HepG2 (cell line): Measurements from ENCODE around the gene FMNL2. TPM values are rescaled to one million over a fixed set of nuclear protein-coding genes. Genes with fewer than 3 reads are reported as not detected.
A peak's percentile ranks its signal among the peaks of the same experiment; 100 is the strongest.

ENCODE experiments used
- ATAC-seq: fragments of 200-7000 bp; cut with Tn5 transposase; 3 replicates; pipeline ENCODE4 v1.9.1; 2020; ENCODE audit warnings: mild to moderate bottlenecking, moderate library complexity
- BruUV-seq: library from RNA; stranded (reverse); fragments of 400-500 nt; replicated peaks from 2 replicates; lab custom pipeline; 2021; lab: Mats Ljungman, UMichigan
- CTCF ChIA-PET: fragments of 300-600 bp; formaldehyde crosslinking; extraction: SDS; loops from one replicate; lab custom pipeline; 2021; ENCODE audit warnings: low total read pairs, inconsistent platforms, low intra/inter-chr PET ratio; lab: Yijun Ruan, JAX
- POLR2A ChIA-PET: fragments of 350-600 bp; sonication (Branson Sonifier 250); formaldehyde crosslinking; loops from one replicate; lab custom pipeline; 2020; ENCODE audit warnings: antibody characterized with exemption, inconsistent platforms; lab: Yijun Ruan, JAX
- DNase-seq: peaks from one replicate; pipeline ENCODE4 v3.0.0-alpha.2; 2015; ENCODE audit warnings: low spot score
- FAIRE-seq: peaks from 3 replicates; lab custom pipeline; 2011; peaks lifted over from hg19 to GRCh38; lab: Jason Lieb, UNC
- H2AFZ ChIP-seq: one replicate; pipeline ENCODE4 v1.6.1; 2011; ENCODE audit warnings: low read length, inconsistent platforms
- H3K27ac ChIP-seq: fragments of 300-600 bp; 3 replicates; pipeline ENCODE4 v1.8.0; 2011; ENCODE audit warnings: mixed run types, mild to moderate bottlenecking, mixed read lengths, low read length, inconsistent platforms; ENCODE audit not compliant: insufficient read depth; ENCODE audit errors: extremely low read length
- H3K27me3 ChIP-seq, 2 experiments: fragments of 200-600 bp in 1 of 2; 2 replicates in 1 of 2; 3 replicates in 1 of 2; pipeline versions ENCODE4 v1.6.0 to v1.8.0; 2011; ENCODE audit warnings: low read length in 2 of 2, mild to moderate bottlenecking in 2 of 2, moderate library complexity in 2 of 2, inconsistent platforms in 1 of 2; ENCODE audit not compliant: insufficient read depth in 2 of 2, control insufficient read depth in 1 of 2
- H3K36me3 ChIP-seq, 2 experiments: fragments of 200-600 bp in 1 of 2; replicated peaks in 1 of 2; 2 replicates in 1 of 2; 3 replicates in 1 of 2; pipeline versions ENCODE4 v1.5.1 to v1.8.0; 2011; ENCODE audit warnings: low read length in 2 of 2, inconsistent platforms in 1 of 2; ENCODE audit not compliant: insufficient read depth in 2 of 2, control insufficient read depth in 1 of 2
- H3K4me1 ChIP-seq: 2 replicates; pipeline ENCODE4 v1.5.1; 2012; ENCODE audit warnings: low read length, inconsistent platforms; ENCODE audit not compliant: insufficient read depth
- H3K4me2 ChIP-seq: 2 replicates; pipeline ENCODE4 v1.6.0; 2011; ENCODE audit warnings: low read depth, low read length, inconsistent platforms
- H3K4me3 ChIP-seq, 3 experiments: fragments of 200-600 bp in 1 of 3; sonication (generic), shearing (Covaris generic) in 1 of 3; replicated peaks in 1 of 3; 2 replicates each; pipeline ENCODE4 v1.5.1; 2011 to 2016; ENCODE audit warnings: low read length in 3 of 3, inconsistent platforms in 2 of 3, low read depth in 2 of 3, mild to moderate bottlenecking in 2 of 3, control low read depth in 1 of 3, mixed read lengths in 1 of 3; ENCODE audit not compliant: insufficient read depth in 1 of 3
- H3K79me2 ChIP-seq: one replicate; pipeline ENCODE4 v1.6.1; 2011; ENCODE audit warnings: low read length, inconsistent platforms; ENCODE audit not compliant: insufficient read depth
- H3K9ac ChIP-seq: 2 replicates; pipeline ENCODE4 v1.6.0; 2011; ENCODE audit warnings: mild to moderate bottlenecking, low read depth, low read length, inconsistent platforms; ENCODE audit not compliant: insufficient read depth
- H3K9me3 ChIP-seq: 2 replicates; pipeline ENCODE4 v1.5.1; 2012; ENCODE audit warnings: mild to moderate bottlenecking, low read length
- H4K20me1 ChIP-seq: 2 replicates; pipeline ENCODE4 v1.6.0; 2011; ENCODE audit warnings: inconsistent platforms, mild to moderate bottlenecking, low read length, moderate library complexity; ENCODE audit not compliant: insufficient read depth
- NFE2L2 ChIP-seq: fragments of 150-350 bp; IDR thresholded peaks from 2 replicates; pipeline ENCODE4 v1.6.1; 2014; ENCODE audit warnings: low read length
- RBM22 ChIP-seq: fragments of 200-400 bp; formaldehyde crosslinking; optimal IDR thresholded peaks from 2 replicates; pipeline ENCODE3; 2017; ENCODE audit warnings: mild to moderate bottlenecking, low read length, moderate library complexity
- ZFP37 ChIP-seq: sonication (generic); formaldehyde crosslinking; IDR thresholded peaks from 2 replicates; pipeline ENCODE4 v1.4.0; 2020; ENCODE audit warnings: missing genetic modification reagents, borderline replicate concordance
- WGBS: methylation state at CpG from one replicate; pipeline ENCODE4 v1.1.6; 2017; ENCODE audit warnings: low lambda C conversion rate; 5-methylcytosine and 5-hydroxymethylcytosine counted together
- in situ Hi-C: cut with HindIII; loops from 2 replicates; pipeline ENCODE4 v1.10.0; 2017; ENCODE audit warnings: low pct_unique_long_range_greater_than_20kb; ENCODE audit not compliant: extremely low pct_ligation_motif_present
- intact Hi-C: fragments of 100-400 bp; cut with micrococcal nuclease; formaldehyde crosslinking; loops from one replicate; pipeline ENCODE4 v1.10.0; 2022; ENCODE audit not compliant: unreplicated experiment
- polyA plus RNA-seq, 8 experiments: library from polyadenylated mRNA; depleted of rRNA in 3 of 8; stranded (reverse) in 7 of 8; unstranded in 1 of 8; fragments of >200 nt; fragmentation: Illumina TruSeq in 4 of 8; extraction: Trizol in 4 of 8; gene quantifications; 2 replicates each; pipeline versions ENCODE4 v1.2.1 to v1.2.3, GENCODE V29; 2011 to 2016; ENCODE audit warnings: low read depth in 4 of 8, missing spikeins in 1 of 8, mixed read lengths in 1 of 8; ENCODE audit not compliant: insufficient read depth in 1 of 8
- total RNA-seq, 5 experiments: library from RNA; depleted of rRNA; stranded (reverse); fragments of >200 nt; fragmentation: Illumina TruSeq; extraction: Trizol; gene quantifications; 2 replicates each; pipeline ENCODE4 v1.2.3, GENCODE V29; 2016; ENCODE audit warnings: low read depth in 1 of 5
- TF ChIP-seq, protein P1 (sequence below): sonication (generic); formaldehyde crosslinking; IDR thresholded peaks from 2 replicates; pipeline ENCODE4 v1.4.0; 2020; ENCODE audit warnings: missing genetic modification reagents
- TF ChIP-seq, protein P2 (sequence below): IDR thresholded peaks from 2 replicates; pipeline ENCODE4 v1.6.1; 2016; ENCODE audit warnings: low read depth
- TF ChIP-seq, protein P3 (sequence below): sonication (generic); formaldehyde crosslinking; IDR thresholded peaks from 2 replicates; pipeline ENCODE4 v1.5.1; 2020; ENCODE audit warnings: missing genetic modification reagents, mild to moderate bottlenecking, borderline replicate concordance

The FMNL2 gene
- total and polyA plus RNA-seq, 2 of the 13 experiments (the other 11 are each of a cell fraction or from before 2014, with no cell fraction given), result 66.5 to 67.7 TPM

DNA sequence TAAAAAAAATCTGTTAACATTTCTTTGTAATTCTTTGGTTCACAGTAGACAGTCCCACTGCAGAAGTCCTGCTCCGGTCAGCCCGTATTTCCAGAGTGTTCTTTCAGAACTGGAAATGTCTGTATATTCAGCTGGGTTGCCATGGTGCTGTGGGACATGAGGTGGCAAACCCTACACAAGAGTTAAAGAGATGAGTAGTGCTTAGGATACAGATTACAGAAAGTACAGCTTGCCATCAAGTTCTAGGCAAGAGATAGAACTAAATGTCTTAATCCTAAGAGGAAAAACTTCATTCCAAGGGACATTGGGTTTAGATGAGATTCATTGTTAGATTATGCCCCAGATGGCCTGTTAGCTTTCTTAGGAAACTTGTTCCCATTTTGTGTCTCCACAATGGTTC, 60.1 kb downstream of the FMNL2 start:
- FAIRE-seq, result no peak
- H3K4me3 ChIP-seq, result no peak overlapping the region
- H3K4me2 ChIP-seq, result no peak overlapping the region
- POLR2A ChIA-PET, result interaction anchor here (1.2 kb wide), 1 partner anchor 10 kb away, joined by 3 read pairs; no protein-coding TSS in a partner anchor
- H3K27me3 ChIP-seq, result no peaks in the 10 kb centered on the region
- intact Hi-C loops (no loop called here), in situ Hi-C loops (no loop called here)
- H3K27ac ChIP-seq, result no peak overlapping the region
- 91% methylated on average over 2 of the region's 2 CpGs for WGBS
- H3K9me3 ChIP-seq, result no peaks in the 10 kb centered on the region
- H3K9ac ChIP-seq, result no peak overlapping the region
- H3K4me1 ChIP-seq, result peaks cover 32% of the 10 kb centered on the region
- peaks cover 98% of the 10 kb centered on the region for H3K79me2 ChIP-seq
- peaks cover 0 to 5% of the 10 kb centered on the region in 2 experiments; a peak in 3 of 5 replicates for H3K36me3 ChIP-seq
- DNase-seq, result no peak
- TF ChIP-seq ZFP37, result no peak
- peak; percentile 44 for TF ChIP-seq RBM22
- peaks cover 7% of the 10 kb centered on the region; the same call in 1 of the 2 replicates for H4K20me1 ChIP-seq
- no peak for ATAC-seq
- H2AFZ ChIP-seq, result no peak overlapping the region
- CTCF ChIA-PET, result no interaction called here
- BruUV-seq, result no TSS peak

DNA sequence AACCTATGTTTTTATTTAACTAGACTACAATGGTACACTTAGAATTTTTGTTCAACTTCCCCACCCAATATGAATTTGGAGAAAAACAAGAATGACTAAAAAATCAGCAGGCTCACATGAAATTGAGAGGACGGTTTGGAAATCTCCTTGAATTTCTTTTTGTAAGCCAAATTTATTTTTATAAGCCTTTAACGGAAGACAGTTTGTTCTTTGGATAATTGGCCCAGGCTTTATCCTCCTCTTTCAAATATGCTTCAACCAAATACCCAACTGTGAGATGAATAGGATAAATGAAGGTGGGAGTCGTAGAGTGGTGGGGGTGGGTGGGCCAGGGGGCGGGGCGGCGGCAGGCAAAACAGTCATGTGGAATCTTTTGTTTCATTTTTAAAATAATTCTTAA, 60.6 kb downstream of the FMNL2 start:
- FAIRE-seq (no peak), ATAC-seq (no peak), DNase-seq (no peak)
- Histone ChIP-seq H3K4me1 (peaks cover 32% of the 10 kb centered on the region), H4K20me1 (peaks cover 7% of the 10 kb centered on the region; the same call in 1 of the 2 replicates), H3K4me3 (no peak overlapping the region), H3K4me2 (no peak overlapping the region), H2AFZ (no peak overlapping the region), H3K9me3 (no peaks in the 10 kb centered on the region), H3K27me3 (no peaks in the 10 kb centered on the region), H3K36me3 (peaks cover 0 to 2% of the 10 kb centered on the region in 2 experiments; a peak in 2 of 5 replicates), H3K79me2 (peaks cover 98% of the 10 kb centered on the region), H3K27ac (no peak overlapping the region), H3K9ac (no peak overlapping the region)
- TF ChIP-seq, protein P1, sequence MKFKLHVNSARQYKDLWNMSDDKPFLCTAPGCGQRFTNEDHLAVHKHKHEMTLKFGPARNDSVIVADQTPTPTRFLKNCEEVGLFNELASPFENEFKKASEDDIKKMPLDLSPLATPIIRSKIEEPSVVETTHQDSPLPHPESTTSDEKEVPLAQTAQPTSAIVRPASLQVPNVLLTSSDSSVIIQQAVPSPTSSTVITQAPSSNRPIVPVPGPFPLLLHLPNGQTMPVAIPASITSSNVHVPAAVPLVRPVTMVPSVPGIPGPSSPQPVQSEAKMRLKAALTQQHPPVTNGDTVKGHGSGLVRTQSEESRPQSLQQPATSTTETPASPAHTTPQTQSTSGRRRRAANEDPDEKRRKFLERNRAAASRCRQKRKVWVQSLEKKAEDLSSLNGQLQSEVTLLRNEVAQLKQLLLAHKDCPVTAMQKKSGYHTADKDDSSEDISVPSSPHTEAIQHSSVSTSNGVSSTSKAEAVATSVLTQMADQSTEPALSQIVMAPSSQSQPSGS (CRISPR knock-in tag), result no peak
- TF ChIP-seq NFE2L2, result no peak
- TF ChIP-seq, protein P2, sequence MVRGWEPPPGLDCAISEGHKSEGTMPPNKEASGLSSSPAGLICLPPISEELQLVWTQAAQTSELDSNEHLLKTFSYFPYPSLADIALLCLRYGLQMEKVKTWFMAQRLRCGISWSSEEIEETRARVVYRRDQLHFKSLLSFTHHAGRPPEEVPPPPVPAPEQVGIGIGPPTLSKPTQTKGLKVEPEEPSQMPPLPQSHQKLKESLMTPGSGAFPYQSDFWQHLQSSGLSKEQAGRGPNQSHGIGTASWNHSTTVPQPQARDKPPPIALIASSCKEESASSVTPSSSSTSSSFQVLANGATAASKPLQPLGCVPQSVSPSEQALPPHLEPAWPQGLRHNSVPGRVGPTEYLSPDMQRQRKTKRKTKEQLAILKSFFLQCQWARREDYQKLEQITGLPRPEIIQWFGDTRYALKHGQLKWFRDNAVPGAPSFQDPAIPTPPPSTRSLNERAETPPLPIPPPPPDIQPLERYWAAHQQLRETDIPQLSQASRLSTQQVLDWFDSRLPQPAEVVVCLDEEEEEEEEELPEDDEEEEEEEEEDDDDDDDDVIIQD (CRISPR knock-in tag), result no peak
- TF ChIP-seq, protein P3, sequence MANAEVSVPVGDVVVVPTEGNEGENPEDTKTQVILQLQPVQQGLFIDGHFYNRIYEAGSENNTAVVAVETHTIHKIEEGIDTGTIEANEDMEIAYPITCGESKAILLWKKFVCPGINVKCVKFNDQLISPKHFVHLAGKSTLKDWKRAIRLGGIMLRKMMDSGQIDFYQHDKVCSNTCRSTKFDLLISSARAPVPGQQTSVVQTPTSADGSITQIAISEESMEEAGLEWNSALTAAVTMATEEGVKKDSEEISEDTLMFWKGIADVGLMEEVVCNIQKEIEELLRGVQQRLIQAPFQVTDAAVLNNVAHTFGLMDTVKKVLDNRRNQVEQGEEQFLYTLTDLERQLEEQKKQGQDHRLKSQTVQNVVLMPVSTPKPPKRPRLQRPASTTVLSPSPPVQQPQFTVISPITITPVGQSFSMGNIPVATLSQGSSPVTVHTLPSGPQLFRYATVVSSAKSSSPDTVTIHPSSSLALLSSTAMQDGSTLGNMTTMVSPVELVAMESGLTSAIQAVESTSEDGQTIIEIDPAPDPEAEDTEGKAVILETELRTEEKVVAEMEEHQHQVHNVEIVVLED (CRISPR knock-in tag), result no peak
- intact Hi-C loops (no loop called here), in situ Hi-C loops (no loop called here)
- CTCF ChIA-PET, result no interaction called here
- WGBS, result 96% methylated on average over 6 of the region's 6 CpGs
- no TSS peak for BruUV-seq
- POLR2A ChIA-PET, result interaction anchor here (1.2 kb wide), 1 partner anchor 10 kb away, joined by 3 read pairs; no protein-coding TSS in a partner anchor
